GM23248 (cell line): Measurements from ENCODE around the gene TKT.

Experiments used
- EZH2 ChIP-seq: fragments of 200-600 bp; sonication (generic); IDR thresholded peaks from 2 replicates; pipeline ENCODE4 v1.6.1; 2018; ENCODE audit warnings: antibody characterized with exemption, mild to moderate bottlenecking; ENCODE audit not compliant: insufficient read depth, poor library complexity, severe bottlenecking
- EZH2phosphoT487 ChIP-seq: fragments of 200-600 bp; sonication (generic); IDR thresholded peaks from 2 replicates; pipeline ENCODE4 v1.6.1; 2018; ENCODE audit warnings: antibody characterized with exemption, moderate library complexity, mild to moderate bottlenecking, low read depth; ENCODE audit not compliant: insufficient read depth

- TF ChIP-seq EZH2 (no peak), EZH2phosphoT487 (no peak)
These were observed 39.1 kb downstream of the TKT start for GRCh38 chr3:53216723-53217122.
